Jurkat, Clone E6-1 (cell line): Measurements from ENCODE around the gene PACRG.

Experiments used
- DNase-seq: peaks from one replicate; pipeline ENCODE4 v3.0.0-alpha.2; 2011; ENCODE audit warnings: low read depth, low spot score
- H3K4me3 ChIP-seq: 2 replicates; pipeline ENCODE4 v1.5.1; 2011; ENCODE audit warnings: mild to moderate bottlenecking, low read length, control low read depth, moderate library complexity

Gene PACRG

GRCh38 chr6:162904069-162904663 is 176.4 kb downstream of the PACRG start:
- H3K4me3 ChIP-seq: no peak overlapping the region
- no peak for DNase-seq

- DNase-seq: no peak
- no peak overlapping the region for H3K4me3 ChIP-seq
Measured at GRCh38 chr6:162906479-162906878, 178.7 kb downstream of the PACRG start.

- peak; percentile 37 for DNase-seq
- H3K4me3 ChIP-seq: no peak overlapping the region
Measured at GRCh38 chr6:162907876-162908481, 180.2 kb downstream of the PACRG start.

GRCh38 chr6:162913206-162913605 is 185.4 kb downstream of the PACRG start:
- DNase-seq: no peak
- H3K4me3 ChIP-seq: no peak overlapping the region

GRCh38 chr6:162917506-162917905 is 189.7 kb downstream of the PACRG start:
- no peak overlapping the region for H3K4me3 ChIP-seq
- DNase-seq: no peak

GRCh38 chr6:162921062-162921461 is 193.3 kb downstream of the PACRG start:
- DNase-seq: no peak
- no peak overlapping the region for H3K4me3 ChIP-seq

- H3K4me3 ChIP-seq: no peak overlapping the region
- DNase-seq: no peak
Measured at GRCh38 chr6:162921510-162922040, 193.8 kb downstream of the PACRG start.

GRCh38 chr6:162922563-162923166 is 194.9 kb downstream of the PACRG start:
- DNase-seq: no peak
- H3K4me3 ChIP-seq: no peak overlapping the region

- H3K4me3 ChIP-seq: no peak overlapping the region
- no peak for DNase-seq
Measured at GRCh38 chr6:162934844-162935243, 207.1 kb downstream of the PACRG start.

- no peak for DNase-seq
- no peak overlapping the region for H3K4me3 ChIP-seq
Measured at GRCh38 chr6:162940426-162940825, 212.7 kb downstream of the PACRG start.

- DNase-seq: no peak
- H3K4me3 ChIP-seq: no peak overlapping the region
Measured at GRCh38 chr6:162941128-162941527, 213.4 kb downstream of the PACRG start.

- DNase-seq: no peak
- no peak overlapping the region for H3K4me3 ChIP-seq
Measured at GRCh38 chr6:162942866-162943265, 215.1 kb downstream of the PACRG start.

GRCh38 chr6:162943369-162943768 is 215.6 kb downstream of the PACRG start:
- DNase-seq: no peak
- H3K4me3 ChIP-seq: no peak overlapping the region

GRCh38 chr6:162951164-162951743 is 223.5 kb downstream of the PACRG start:
- no peak for DNase-seq
- no peak overlapping the region for H3K4me3 ChIP-seq

- DNase-seq: no peak
- no peak overlapping the region for H3K4me3 ChIP-seq
Measured at GRCh38 chr6:162952423-162952822, 224.6 kb downstream of the PACRG start.

GRCh38 chr6:162957062-162957461 is 229.3 kb downstream of the PACRG start:
- no peak for DNase-seq

GRCh38 chr6:162960679-162961457 is 233.1 kb downstream of the PACRG start:
- no peak for DNase-seq
- H3K4me3 ChIP-seq: no peak overlapping the region

More at GRCh38 chr6:162957062-162957461, 229.3 kb downstream of the PACRG start:
- H3K4me3 ChIP-seq: no peak overlapping the region

- DNase-seq: no peak
Measured at GRCh38 chr6:162962093-162962492, 234.3 kb downstream of the PACRG start.

GRCh38 chr6:162963861-162964260 is 236.1 kb downstream of the PACRG start:
- H3K4me3 ChIP-seq: no peak overlapping the region
- DNase-seq: no peak

More at GRCh38 chr6:162962093-162962492, 234.3 kb downstream of the PACRG start:
- no peak overlapping the region for H3K4me3 ChIP-seq
